GM18861 (cell line): ENCODE data around the gene PRAC2.

ENCODE experiments used
- ATAC-seq: cut with Tn5 transposase; IDR thresholded peaks from one replicate; pipeline ENCODE4 v1.9.1; 2021; ENCODE audit not compliant: unreplicated experiment

PRAC2 gene

DNA sequence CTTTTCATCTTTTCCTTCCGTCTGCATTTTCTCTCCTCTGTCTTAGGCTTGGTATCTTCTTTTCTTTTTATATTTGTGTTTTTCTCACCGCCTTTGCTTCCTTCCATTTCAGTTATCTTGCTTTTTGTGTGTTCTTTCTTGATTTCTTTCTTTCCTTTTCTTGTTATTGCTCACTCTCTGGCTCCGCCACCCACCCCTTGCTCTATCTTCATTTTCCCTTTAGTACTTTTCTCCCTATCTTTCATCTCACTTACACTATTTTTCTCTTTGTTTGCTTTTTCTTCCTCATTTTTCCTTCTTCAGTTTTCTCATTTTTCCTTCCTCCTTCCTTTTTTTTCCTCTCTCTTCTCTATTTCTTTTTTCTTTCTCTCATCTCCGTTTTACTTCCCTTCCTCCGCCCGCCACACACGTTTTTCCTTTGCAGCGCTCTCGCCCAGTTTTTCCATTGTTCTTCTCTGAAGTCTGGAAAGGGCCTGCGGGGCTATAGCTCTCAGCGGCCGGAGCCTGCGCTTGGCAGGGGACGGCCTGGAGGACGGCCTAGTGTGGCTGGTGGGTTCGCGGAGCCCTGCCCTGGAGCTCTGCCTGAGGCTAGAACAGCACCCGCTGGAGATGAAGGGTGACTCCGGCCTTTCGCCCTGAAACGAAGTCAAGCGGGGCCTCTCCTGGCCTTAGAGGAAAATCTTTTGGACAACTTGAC, 10.8 kb downstream of the PRAC2 start:
- ATAC-seq: no peak

DNA sequence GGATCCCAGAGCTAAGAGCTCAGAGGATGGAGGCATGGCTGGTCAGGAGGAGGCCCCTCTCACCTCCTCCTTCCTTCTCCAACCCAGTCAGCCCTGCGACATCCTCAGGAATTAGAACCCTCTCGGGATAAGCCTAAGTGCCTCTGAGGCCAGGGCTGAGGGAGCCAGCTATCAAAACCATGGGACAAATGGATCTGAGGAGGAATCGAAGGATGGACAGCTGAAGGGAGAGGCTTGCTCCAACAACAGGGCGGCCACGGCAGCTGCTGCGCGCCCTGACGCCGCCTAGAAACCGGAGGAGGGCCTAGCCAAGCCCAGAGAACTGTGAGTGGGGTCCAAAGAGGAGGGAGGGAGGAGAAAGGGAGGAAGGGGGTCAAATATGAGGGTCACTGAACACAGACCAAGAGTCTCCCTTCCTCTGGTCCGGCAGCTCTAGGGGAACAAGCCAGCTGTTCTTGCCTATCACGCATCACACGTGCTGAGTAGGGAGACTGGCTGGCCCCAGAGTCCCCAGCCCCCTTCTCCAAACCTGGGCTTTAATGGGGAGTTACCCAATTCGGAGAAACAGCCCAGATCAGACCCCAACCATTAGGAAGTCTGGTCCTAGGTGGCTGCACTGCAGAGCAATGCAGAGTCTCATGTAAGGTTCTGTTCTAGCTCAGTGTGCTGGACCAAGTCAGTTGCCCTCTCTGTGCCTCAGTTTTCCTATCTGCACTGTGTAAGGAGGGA, 11.5 kb downstream of the PRAC2 start:
- no peak for ATAC-seq

DNA sequence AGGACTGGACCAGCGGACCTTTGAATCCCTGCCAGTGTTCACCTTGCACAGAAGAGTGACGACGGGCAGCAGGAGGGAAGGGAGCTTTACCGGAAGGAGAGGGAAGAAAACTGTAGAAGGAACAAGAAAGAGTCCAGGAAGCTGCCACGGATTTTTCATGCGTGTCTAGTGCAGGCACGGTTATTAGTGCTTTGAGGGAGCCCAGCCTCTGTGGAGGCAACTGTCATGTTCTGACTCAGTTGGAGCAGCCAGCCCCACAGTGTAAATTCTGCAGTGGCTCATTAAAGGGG, 12.0 kb downstream of the PRAC2 start:
- no peak for ATAC-seq

DNA sequence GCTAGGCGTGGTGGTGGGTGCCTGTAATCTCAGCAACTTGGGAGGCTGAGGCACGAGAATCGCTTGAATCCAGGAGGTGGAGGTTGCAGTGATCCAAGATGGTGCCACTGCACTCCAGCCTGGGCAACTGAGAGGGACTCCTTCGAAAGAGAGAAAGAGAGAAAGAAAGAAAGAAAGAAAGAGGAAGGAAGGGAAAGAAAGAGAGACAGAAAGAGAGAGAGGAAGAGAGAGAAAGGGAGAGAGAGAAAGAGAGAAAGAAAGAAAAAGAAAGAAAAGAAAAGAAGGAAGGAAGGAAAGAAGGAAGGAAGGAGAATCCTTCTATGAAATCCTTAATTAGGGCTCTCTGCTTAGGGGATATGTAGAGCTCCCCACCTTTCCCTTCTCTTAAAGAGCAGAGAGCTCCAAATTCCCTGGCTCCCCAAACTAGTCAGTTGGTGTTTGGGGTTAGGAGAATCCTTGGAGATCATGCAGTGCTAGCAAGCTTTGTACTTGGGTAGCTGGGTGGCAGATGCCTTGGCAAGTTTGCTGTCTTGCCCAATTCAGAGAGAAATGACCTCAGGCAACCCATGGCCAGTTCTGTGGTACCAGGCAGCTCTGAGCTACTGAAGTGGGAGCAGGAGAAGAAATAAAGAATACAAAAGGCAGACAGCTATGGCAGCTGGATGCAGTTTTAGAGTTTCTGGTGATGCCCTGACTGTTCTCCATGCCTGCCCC, 14.5 kb downstream of the PRAC2 start:
- ATAC-seq: no peak

DNA sequence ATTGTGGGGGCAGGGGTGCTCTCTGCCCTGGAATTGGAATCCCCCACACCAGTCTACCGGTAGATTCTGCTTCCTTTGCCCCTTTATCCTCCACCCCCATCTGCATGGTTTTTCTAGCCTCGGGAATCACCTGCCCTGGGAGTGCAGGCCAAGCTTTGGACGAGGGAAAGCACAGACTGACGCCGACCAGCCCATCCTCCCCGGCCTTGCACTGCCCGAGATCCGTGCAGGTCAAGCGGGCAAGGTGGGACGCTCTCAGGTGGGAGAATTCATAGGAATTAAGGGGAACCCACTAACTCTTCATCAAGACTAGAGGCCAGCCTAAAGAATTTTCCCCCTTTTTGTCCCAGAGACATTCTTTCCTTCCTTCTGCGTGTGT, 15.4 kb downstream of the PRAC2 start:
- ATAC-seq: no peak

DNA sequence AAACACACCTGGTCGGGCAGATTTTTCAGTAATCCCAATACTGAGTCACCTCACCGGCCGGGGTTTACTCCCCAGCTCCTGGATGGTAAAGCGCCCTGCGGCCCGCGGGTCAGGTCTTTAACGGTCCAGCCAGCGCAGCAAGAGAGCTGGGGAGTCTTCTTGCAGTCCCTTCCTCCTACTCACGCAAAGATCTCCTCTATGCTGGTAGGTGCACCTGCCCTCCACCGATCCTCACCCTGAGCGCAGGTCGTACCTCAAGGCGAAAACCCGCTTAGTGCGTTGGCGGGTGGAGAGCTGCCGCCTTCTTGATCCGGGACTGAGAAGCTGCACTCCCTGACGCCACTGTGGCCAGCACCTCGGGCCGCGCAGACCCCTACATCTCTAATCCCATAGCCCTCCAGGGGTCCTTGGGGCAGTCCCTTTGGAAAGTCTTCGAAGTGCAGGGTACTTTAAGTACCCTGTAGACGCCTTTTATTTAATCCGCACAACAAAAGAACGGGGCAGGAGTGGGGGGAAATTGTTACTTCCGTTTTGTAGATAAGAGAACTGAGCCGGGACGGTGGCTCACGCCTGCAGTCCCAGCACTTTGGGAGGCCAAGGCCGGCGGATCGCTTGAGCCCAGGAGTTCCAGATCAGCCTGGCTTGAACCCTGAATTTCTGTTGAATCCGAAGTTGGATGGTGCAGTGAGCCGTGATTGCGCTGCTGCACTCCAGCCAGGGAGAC, 16.0 kb downstream of the PRAC2 start:
- ATAC-seq: no peak

DNA sequence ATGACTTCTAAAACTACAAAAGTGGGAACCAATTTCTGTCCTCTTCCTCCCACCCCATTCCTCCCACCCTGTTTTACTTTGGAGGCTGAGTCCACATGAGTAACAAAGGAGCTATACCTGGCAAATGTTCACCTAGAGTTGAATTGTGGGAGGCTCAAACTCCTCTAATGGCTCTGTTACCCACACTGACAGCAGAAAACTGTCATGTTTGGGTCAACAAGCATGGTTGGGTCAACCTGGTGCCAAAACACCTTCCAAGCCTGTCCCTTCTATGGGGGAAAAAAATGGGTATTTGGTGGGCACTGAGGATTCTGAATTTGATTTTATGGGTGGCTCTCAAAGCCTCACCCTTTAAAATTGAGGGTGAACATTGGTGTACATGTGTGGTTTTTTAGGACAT, 17.6 kb downstream of the PRAC2 start:
- no peak for ATAC-seq

DNA sequence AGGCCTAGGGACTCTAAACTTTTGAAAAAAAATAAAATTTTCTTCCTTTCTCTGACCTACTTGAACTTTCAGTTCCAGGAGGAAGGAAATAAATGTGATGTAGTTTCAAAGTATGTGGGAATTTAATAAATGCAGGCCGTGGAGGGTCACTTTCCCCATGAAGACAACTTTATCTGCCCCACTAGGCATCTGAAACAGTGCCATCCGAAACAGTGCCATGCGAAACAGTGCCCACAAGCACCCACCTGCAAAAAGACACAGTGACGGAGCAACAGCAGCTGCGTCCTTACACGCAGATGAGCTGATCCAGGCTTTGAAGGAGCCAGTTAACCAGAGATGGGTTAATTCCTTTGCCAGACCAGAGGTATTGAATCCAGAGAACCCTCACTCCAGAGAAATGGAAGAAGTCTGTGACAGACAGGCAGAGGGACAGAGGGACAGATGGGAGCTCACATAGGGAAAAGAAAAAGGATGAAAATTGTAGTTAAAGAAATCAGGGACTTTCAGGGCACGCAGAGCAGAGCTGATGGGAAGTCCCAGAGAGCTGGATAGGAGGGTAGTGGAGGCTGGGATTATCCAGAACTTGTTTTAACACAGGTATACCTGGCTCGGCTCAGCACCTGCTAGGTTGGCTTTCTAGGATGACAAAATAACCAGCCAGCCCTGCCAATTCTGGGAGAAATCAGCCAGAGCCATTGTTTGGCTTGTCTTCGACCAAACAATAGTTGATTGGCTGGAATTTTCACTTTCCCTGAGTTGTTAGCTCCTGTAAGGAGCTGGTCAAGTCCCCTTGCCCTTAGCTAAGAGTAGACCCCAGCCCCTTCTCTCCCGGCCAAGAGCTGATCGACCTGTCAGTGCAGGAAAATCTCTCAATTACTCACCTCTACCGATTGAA, 22.6 kb downstream of the PRAC2 start:
- ATAC-seq: no peak

DNA sequence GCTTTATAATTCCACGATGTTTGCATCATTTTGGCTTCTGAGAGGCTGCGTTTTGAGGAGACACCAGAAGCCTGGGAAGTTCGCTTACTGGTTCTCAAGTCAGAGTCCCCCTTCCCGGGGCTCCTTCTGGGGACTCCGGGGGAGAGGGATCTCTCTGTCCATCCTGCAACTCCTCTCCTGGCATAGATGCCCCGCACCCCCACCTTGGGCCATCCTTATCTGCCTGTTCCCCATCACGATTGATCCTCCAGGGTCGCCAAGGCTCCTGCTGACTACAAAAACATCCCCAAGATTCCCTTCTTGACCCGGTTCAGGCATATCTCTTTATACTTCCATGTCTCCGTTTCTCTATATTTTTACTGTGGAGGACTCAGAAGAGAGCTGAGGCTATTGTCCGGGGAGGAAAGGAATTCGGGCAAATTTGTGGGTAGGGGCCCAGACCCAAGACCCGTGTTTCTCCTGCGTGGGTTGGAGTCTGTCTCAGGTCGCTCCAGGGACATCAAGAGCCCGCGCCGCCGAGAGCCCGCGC, 24.0 kb downstream of the PRAC2 start:
- ATAC-seq: no peak

DNA sequence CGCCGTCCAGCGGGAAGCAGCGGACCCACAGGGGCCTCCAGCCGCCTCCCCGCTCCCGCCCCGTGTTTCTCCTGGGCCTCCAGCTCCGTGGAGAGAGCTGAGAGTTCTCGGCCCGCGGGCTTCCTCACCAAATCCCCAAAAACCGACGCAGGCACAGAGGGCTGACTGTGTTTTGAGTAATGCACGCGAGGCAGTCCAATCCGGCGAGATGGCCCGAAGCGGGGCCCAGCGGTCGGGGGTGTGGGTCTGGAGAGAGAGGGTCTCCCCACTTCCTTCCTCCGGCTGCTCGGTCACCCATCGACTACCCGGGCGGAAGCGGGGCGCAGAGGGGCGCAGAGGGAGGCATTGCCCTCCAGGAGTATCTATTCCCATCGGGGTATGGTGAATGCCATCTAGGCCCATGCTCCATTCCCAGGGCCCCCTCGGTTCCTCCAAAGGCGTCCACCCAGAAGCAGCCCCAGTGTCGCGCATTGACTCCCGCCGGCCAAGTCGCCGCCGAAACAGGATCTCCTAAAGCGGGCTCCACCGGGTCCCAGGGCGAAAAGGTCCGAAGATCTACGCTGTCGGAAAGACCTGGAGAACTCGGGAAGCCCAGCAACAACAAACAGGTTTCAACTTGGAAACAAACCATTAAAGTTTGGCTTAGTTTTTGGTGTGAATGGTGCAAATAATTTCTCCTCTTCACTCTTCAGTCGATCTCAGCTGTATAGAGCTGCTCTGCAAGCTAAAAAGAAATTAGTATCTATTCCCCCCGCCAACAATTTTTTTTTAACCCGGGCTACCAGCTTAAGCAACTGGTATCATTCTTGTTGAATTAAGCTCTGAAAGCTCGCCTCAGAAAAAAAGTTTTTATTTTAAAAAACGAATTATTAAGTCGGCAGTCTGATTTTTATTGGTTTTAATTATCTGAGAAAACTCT, 24.7 kb downstream of the PRAC2 start:
- ATAC-seq: no peak

DNA sequence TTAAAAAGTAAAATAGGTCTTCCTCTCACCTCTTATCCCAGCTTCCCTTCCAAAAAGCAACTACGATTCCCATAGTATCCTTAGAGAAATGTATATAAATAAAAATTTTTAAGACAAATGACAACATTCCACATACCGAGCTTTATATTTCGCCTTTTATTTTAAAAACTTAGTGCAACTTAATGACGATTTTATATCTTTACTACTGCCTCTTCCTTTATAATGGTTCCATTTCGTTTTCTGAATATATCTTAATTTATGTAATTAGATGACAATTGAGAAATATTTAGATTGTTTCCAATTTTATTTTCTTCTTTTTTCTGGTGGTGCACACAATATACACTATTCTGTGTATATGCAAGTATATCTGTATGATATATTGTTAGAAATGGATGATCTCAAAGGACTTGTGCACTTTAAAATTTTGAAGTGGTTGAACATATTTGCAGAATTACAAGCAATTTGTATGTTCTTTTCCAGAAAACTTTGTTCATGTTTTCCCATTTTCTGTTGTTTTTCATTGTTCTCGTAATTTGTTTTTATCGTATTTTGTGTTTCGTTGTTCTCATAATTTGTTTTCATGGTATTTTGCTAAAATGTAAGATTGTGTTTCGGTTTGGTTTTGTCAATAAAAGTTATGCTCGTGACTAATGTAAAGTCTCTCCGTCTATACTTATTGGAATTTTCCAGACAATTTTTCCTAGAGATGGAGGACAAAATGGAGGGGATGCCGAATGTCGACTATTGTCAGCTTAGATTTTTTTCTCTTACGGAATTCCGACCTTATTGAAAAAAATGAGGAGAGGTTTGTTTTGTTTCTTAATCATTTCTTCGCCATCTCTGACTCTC, 26.0 kb downstream of the PRAC2 start:
- no peak for ATAC-seq

DNA sequence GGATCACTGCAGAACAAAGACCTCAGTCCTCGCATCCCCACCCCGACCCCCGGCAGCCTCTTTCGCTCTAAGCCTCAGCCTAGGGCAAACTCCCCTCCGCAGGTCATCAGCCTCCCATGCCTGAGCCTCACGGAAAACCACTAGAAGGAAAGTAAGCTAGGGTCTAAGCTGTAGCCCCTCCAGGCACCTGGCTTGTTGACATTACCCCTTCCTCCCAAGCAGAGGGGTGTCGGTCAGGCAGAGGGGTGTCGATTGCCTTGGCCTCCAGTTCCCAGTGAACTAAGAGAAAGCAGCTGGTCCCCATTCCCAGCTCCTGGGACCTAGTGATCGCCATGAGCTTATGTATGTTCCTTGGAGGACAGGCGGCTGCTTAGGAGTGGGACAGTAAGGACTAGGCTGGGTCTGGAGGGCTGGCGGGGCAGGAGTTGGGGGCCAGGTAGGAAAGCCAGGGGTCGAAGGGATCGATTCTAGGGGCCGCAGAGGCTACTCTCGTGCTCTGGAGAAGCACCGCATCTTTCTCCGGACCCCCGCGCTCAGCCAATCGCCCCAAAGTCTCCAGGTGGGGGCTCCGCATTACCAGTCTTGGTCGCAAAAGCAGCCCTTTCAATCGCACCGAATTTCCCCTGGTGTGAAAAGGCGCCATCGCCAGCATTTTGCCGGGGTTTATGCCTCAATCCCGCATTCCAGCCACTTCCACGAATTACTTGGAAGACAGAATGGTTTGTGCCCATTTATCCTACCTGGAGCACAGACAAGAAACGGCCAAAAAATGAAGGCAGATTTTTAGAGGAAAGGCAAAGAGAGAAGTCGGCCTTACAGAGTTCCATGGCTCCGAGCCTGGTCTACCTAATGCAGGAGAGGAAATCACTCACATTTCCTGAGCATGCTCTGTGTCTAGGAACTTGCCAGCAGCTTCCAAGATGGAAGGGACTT, 26.9 kb downstream of the PRAC2 start:
- ATAC-seq: no peak

DNA sequence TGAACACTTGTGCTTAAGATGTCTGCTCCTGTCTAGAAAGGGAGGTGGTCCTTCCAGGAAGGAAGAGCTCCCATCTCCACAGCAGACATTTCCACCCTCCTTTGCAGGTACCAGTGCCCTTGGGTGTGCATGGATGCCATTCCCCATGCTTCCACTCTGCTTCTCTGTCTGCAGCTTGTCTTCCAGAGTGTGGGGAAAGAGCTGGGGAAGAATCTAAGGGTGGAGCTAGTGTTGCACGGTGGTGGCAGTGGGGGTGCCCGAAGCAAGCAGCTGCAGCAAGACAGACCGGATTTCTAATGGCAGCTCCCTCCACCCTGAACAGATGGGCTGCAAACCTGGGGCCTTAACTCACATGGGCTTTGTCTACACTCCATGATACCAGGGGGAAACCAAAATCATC, 28.2 kb downstream of the PRAC2 start:
- no peak for ATAC-seq

DNA sequence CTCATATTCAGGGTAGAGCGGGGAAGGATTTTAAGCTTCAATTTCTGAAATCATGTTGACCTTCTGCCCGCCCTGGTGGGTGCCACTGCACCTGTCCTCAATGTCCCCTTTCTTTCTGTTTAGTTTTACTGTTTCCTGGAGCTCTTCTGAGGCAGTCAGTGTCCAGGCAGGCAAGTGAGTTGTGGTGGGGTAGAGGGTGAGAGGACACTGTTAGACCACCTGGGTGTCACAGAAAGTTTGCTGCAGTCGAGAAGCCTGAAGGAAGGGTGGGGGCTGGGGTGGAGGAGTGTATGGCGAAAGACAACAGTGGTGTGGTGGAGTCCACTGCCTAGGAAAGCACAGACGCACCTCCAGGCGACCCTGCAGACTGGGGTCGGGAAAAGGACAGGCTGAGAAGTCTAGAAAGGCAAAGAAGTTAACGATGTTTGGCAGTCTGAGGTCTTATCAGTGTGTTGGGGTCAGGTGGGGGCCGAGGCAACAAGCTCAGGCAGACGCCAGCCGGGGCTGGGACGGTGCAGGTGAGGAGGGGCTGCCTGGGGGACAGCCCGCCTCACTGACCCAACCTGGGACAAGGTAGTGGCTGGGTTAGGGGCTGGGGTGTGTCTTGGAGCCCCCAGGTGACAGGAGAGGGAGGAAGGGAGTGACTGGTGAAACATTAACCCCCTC, 28.9 kb downstream of the PRAC2 start:
- ATAC-seq: no peak

DNA sequence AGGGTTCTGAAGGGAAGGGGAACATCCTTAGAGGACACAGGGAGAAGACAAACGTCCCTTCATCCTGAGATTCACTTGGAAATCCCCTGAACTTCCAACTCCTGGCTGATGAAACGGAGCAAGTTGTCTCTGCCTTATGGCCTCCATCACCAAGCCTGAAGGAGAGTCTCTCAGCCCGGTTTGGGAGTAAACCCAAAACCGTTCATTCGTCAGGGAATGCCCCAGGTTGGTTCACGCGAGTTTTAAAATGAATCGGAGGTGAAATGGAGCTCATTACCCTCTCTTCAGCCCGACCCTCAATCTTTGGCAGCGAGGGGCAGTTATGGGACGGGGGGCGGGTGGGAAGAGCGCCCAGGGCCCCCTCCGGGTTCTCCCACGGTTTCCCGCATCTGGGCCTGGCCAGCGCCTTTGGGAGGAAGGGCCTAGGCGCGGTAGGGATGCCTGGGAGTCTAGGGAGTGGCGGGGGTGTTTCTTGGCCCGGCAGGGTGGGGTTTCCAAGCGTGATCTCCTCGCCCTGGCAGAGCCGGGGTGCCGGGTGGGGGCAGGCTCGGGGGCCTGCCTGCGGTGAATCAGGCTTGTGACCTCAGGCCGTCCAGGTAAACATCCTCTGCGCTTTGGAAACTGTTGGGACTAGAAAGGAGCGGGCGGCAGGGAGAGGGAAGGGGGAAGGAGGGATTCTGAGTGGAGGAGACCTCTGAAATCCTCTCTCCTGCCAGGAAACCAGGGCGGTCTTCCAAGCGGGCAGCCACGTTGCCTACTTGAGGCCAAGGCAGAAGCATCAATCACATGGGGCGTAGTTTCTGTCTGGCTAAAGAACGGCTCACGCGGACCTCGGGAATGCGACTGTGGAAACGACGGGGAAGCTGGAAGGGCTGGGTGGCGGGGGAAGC, 29.7 kb downstream of the PRAC2 start:
- ATAC-seq: no peak
